GM13977 (cell line): ENCODE data around the gene ATP5F1D.

Experiments
- DNase-seq: peaks from one replicate; pipeline ENCODE4 v3.0.0; 2012; ENCODE audit warnings: low spot score
- in situ Hi-C: fragments of 300-500 bp; cut with MboI; formaldehyde crosslinking; loops from one replicate; pipeline ENCODE4 v1.12.0; 2022; ENCODE audit warnings: low sequenced_read_pairs, low pct_unique_long_range_greater_than_20kb, mixed read lengths, inconsistent platforms; ENCODE audit not compliant: unreplicated experiment
- TF ChIP-seq, protein P1 (sequence below): IDR thresholded peaks from 2 replicates; pipeline ENCODE4 v1.5.1; 2012; ENCODE audit warnings: mild to moderate bottlenecking, control low read depth; ENCODE audit not compliant: insufficient read depth; ENCODE audit errors: extremely low read depth, missing control alignments

Gene ATP5F1D

DNA sequence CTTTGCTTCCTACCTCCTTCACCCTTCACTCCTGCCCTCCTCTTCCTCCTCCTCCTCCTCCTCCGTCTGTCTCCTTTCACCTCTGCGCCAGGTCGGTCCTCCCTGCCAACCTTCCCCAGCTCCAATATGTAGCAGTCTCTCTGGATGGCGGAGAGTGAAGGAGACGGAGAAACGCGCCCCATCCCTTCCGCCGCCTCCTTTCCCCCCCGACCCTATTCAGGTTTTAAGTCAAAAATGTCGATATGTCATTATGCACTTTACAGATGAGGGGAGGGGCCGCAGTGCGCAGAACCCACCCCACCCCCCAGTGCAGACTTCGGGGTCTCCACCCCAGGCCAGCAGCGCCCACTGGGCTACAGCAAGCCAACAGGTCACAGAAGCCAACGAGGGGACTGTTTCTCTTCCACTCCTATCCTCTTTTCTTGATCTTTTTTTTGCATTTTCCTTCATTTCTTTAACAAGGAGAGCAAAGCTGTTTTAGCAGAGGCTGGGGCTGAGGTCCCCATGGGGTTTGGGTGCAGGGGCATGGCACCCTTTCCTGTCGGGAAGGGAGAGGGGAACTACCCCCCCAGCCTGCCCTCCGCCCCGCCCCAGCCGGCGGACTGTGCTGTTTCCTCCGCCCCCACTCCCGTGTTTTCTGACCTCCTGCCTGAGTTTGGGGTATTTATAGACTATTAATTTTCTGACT is 16.1 kb downstream of the ATP5F1D start:
- TF ChIP-seq, protein P1, sequence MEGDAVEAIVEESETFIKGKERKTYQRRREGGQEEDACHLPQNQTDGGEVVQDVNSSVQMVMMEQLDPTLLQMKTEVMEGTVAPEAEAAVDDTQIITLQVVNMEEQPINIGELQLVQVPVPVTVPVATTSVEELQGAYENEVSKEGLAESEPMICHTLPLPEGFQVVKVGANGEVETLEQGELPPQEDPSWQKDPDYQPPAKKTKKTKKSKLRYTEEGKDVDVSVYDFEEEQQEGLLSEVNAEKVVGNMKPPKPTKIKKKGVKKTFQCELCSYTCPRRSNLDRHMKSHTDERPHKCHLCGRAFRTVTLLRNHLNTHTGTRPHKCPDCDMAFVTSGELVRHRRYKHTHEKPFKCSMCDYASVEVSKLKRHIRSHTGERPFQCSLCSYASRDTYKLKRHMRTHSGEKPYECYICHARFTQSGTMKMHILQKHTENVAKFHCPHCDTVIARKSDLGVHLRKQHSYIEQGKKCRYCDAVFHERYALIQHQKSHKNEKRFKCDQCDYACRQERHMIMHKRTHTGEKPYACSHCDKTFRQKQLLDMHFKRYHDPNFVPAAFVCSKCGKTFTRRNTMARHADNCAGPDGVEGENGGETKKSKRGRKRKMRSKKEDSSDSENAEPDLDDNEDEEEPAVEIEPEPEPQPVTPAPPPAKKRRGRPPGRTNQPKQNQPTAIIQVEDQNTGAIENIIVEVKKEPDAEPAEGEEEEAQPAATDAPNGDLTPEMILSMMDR: no peak
- in situ Hi-C loops: no loop called here
- no peak for DNase-seq

DNA sequence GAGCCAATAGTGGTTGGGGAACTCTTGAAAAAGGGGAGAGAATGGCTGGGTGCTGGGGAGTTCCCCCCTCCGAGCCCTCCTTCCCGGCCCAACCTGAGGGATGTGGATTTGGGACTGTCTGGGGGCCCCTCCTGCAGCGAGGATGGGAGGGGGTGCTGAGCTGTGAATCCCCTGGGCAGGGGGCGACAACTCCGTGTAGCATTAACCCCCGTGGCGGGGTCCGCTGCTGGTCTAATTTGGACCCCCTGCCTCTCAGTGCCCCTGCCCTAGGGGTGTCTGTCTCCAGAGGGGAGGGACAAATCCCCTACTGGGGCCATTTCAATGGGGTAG is 16.6 kb downstream of the ATP5F1D start:
- in situ Hi-C loops: no loop called here
- no peak for DNase-seq
- TF ChIP-seq, protein P1: no peak

DNA sequence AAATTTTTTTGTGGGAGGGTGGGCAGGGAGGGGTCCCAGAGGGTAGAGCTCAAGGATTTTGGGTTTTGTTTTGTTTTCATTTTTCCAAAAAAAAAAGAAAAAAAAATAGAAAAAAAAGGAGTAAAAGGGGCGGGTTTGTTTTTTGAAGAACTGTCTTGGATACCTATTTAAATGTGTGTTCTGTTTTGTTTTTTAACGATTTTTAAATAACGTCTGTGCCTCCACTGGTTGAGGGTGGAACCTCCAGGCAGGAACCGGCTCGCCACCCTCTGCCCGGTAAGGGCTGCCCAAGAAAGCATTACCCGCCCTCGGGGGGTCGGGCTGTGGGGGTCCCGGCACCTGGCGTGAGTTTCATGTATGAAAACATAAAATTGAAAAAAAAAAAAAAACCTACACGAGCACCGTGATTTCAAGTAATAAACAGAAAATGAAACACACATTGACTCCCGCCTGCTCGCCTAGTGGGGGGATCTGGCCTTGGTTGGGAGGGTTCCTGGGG is 17.2 kb downstream of the ATP5F1D start:
- no peak for DNase-seq
- in situ Hi-C loops: no loop called here
- TF ChIP-seq, protein P1: no peak

DNA sequence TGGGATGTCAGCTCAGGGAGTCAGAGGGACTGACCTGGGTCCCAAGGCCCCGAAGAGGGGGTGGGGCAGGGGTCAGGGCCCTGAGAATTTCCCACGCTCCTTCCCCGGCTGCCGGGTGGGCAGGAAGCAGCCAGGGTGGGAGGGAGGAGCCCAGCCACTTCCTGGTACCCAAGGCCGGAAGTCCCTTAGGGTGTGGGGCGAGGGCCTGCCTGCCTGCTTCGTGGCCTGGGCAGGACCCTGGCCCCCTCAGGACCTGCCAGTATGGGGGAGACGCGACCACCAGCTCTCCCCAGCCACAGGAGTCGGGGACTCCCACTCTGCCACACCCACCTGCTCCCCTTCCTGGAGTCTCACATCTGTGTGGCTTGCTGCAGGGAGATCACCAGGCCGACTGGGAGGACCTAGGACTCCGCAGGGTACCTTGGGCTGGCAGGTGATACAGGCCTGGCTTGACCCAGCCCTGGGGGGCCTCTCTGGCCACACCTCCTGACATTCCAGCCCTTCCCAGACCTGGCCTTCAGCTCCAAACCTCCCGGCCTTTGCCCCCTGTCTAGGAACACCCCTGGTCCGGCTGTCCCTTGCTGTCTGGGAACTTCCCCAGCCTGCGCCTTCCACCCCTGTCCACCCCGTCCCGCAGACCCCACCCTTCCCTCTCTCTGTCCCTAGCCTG is 17.8 kb downstream of the ATP5F1D start:
- peak; percentile 75 for DNase-seq
- TF ChIP-seq, protein P1: no peak
- in situ Hi-C loops: no loop called here

DNA sequence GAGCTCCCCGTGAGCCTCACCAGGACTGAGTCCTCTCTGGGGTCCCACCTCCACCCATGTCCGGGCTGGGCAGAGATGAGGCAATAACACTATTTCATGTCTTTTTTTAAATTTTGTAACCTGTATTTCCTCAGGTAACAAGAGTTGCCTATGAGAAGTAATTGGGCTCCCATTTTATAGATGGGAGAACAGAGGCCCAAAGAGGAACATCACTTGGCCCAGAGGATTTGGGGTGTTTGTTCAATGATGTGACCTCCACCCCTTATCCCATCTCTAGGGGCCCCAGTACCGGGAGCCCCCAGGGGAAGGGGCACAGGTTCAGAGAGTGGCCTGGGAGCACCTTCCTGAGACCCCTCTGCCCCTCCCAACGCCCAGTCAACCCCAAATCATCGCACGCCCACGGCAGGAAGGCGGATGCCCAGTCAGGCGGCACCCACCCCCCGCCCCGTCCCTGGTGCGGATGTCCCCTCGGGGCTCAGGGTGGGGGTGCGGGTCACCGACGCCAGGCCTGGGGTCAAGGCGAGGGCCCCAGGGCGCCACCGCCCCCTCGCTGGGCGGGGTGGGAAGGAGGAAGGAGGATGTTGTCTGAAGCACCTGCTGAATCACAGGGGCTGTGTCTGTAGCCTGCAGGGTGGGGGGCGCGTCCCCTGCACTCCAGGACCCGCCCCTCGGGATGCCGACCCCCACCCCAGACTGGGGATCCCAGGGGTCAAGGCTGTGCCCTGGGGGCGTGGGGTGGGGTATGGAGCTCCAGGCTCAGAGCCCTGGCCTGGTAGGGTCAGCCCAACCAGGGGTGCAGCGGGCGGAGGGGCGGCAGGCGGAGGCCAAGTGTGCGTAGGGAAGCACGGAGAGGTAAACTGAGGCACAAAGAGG is 18.6 kb downstream of the ATP5F1D start:
- TF ChIP-seq, protein P1: no peak
- DNase-seq: peak; percentile 56
- in situ Hi-C loops: no loop called here

DNA sequence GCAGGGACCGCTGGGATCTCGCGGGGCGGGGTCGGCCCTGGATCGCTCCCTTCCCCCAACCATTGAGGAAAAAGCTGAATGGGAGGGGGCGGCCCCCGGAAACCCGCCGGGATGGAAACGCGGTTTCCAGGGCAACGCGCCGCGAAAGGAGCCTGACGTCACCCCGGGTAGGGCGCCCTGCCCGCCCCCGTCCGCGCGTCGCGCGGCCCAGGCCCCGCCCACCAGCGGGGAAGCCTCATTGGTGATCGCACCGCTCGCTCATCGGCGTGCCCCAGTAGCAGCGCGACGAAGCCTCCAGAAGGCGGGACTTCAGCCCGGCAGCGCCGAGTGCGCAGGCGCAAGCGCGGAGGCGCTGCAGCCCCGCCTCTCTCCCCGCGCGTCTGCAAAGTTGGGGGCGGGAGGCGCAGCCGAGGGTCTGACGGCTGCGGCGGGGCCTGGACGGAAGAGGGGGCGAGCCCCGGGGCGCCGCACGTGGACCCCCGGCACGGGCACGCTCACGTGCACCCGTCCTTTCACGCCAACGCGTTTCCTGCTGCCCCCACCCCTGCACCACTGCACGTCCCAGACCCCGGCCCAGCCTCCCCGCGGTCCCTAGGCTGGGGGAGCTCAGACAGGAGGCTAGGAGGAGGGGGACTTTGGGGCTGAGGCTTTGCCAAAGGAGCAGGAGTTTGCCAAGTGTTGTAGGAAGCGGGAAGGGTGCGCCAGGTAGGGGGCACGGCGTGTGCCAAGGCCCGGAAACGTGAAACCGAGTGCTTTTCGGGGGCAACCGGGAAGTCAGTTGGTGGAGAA is 19.4 kb downstream of the ATP5F1D start:
- in situ Hi-C loops: no loop called here
- TF ChIP-seq, protein P1: no peak
- DNase-seq: peak; percentile 99
